Measurements from ENCODE around the gene SUPT3H. TPM values are rescaled to one million over a fixed set of nuclear protein-coding genes. Genes with fewer than 3 reads are reported as not detected.

SUPT3H gene
- total RNA-seq, 4 donors from 2014 or later, result 6.0 to 9.0 (median 6.2) TPM

DNA sequence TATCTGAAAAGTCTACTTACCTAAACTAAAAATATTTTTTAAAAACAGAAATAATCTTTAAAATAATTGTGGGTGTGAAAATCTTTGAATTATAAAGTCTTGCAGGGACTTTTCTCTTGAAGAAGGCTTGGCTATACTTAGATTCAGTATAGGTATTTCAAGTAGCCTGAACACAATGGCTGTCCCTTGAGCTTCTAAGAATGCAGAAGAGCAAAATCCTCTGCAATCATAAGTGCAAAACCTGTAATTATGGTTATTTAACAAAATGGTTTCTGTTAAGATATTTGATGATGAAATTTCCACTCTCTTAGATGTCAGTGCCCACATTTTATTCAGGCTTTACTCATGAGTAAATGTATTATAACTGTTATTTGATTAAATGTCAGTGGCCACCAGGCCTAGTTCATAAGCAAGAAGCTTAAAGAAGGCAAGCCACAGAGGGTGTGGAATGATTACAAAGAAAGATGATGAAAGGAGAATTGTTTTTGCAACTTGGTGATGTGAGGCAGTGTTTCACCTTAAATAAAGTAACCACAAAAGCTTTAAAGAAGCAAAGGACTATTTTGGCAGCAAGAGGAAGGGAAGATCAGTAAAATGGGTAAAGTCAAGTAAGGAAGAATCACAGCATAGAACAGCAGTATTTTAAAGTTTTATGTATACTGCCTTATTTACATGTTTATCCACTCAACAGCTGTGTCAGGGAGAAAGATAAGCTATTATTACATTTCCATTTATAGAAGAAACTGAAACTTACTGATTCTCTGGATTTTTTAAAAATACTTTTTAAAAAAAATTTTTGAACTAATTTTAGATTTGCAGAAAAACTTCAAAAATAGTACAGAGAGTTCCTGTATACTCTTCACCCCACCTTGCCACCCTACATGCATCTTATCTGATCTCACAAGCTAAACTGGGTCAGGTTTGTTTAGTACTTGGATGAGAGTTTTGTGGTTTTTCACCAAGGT lies 400.8 kb downstream of the SUPT3H start:
- TF ChIP-seq, protein P1, sequence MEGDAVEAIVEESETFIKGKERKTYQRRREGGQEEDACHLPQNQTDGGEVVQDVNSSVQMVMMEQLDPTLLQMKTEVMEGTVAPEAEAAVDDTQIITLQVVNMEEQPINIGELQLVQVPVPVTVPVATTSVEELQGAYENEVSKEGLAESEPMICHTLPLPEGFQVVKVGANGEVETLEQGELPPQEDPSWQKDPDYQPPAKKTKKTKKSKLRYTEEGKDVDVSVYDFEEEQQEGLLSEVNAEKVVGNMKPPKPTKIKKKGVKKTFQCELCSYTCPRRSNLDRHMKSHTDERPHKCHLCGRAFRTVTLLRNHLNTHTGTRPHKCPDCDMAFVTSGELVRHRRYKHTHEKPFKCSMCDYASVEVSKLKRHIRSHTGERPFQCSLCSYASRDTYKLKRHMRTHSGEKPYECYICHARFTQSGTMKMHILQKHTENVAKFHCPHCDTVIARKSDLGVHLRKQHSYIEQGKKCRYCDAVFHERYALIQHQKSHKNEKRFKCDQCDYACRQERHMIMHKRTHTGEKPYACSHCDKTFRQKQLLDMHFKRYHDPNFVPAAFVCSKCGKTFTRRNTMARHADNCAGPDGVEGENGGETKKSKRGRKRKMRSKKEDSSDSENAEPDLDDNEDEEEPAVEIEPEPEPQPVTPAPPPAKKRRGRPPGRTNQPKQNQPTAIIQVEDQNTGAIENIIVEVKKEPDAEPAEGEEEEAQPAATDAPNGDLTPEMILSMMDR (IDR thresholded peaks at IDR 0.05; ENCODE audit: low read depth), result no peak

DNA sequence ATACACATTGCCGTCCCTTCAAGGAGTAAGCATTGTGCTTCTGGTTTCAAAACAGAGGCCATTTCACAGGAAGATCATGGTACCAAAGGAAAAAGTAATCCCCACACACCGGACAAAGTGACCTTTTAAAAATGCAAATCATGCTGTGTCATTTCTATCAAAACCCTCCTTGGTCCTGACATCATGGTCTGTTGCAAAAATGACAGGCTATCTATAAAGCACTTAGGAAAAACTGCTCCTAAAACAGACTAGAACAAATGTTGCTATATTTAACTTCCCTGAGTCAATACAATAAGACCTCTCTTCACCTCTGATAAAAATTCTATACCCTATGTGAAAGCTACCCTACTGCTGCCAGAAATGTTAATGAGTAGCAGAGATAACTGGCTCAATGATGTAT lies 403.2 kb downstream of the SUPT3H start:
- TF ChIP-seq, protein P1 (IDR thresholded peaks at IDR 0.05; ENCODE audit: low read depth), result no peak

DNA sequence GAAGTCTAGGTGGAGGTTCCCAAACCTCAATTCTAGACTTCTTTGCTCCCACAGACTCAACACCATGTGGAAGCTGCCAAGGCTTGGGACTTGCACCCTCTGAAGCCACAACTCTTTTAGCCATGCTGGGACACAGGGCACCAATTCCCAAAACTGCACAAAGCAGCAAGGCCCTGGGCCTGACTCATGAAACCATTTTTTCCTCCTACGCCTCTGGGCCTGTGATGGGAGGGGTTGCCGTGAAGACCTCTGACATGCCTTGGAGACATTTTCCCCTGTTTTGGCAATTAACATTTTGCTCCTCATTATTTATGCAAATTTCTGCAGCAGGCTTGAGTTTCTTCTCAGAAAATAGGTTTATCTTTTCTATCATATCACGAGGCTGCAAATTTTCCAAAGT lies 405.0 kb downstream of the SUPT3H start:
- TF ChIP-seq, protein P1 (IDR thresholded peaks at IDR 0.05; ENCODE audit: low read depth), result no peak

DNA sequence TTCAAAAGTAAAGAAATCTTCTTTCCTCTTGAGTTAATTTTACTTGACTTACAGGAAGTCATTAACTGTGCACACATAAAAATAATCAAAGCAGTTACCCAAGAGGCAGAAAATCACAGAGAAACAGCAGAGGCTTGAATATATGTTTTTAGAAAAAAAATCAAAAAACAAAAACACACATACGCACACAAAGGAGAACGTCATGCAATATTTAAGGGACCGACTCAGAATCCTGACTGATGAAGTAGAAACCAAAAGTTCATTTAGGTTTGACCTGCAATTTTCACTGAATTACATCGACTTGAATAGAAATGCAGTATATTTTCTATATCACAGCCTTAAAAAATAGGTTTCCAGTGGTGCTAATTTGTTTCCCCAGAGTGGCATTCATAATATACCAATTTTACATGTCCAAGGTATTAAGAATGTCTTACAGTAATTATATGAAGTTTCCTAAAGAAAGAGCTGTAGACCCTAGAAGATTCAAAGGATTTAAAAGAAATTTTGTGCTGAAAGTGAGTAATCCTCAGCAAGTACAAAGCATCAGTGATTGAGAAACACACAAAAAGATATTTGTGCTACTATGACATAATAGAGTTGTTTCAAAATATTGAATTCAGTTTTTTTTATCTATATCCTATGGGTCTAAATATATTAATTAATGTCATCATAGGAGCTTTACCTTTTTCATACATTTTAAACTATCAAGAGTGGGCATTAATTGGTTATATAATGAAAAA lies 408.1 kb downstream of the SUPT3H start:
- TF ChIP-seq, protein P1 (IDR thresholded peaks at IDR 0.05; ENCODE audit: low read depth), result no peak

DNA sequence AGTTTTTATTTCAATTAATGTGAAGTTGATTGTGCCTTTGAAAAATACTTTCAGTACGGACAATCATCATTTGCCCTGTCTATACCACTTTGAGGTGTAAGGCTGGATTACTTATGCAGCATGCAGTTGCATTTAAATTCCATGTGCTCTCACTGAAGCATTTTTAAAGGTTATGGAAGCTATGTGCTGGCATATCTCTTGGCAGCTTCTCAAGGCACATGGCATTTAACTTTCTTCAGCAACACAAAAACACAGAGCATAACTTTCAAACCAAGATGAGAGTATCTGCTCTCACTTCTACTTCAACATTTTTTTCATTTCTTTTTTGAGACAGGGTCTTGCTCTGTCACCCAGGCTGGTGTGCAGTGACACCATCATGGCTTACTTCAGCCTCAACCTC lies 410.3 kb downstream of the SUPT3H start:
- TF ChIP-seq, protein P1 (IDR thresholded peaks at IDR 0.05; ENCODE audit: low read depth), result no peak

DNA sequence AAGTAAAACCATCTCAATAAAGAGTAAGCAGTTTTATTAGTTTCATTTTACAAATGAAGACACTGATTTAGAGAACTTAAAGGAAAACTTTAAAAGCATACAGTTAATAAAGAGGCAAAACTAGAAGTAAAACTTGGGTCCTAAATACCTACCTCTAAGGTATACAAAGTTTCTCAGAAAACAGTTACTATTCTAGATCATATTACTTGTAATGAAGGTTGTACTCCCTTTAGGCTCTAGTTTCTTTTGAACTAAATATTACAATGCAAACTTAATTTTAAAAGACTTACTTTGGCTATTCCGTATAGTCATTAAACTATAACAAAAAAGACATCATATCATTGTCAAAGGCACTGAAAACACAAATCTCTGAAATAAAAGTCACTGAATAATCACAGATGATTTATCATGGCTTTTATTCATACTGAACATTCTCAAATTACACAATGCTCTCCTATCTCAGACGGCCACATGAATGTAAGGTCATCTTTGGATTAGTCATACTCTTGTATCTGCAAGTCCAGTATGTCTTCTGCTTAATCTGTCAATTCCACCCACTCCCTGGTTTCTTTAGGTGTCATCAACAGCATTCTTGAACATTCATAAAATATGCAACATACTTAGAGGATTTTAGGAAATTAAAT lies 411.2 kb downstream of the SUPT3H start:
- TF ChIP-seq, protein P1 (IDR thresholded peaks at IDR 0.05; ENCODE audit: low read depth), result no peak

DNA sequence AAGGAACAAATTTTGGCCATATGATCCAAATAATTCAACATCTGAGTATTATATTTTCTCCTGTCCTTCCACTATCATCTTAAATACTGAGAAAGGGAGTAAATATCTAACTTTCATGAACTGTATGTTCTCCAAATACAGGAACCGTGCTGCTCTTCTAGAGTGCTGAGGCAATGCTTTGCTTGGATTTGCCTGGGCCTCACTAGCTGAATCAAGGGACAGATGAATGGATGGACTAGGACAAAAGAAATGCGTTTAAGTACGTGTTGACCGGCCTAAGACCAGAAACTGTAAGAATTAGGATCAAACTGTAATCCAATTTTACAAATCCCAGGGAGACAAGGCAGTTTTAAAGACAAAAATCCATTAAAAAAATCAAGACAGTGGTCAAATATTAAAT lies 412.0 kb downstream of the SUPT3H start:
- TF ChIP-seq, protein P1 (IDR thresholded peaks at IDR 0.05; ENCODE audit: low read depth), result no peak
